ENCODE results near the gene PRDM16. TPM values are rescaled to one million over a fixed set of nuclear protein-coding genes. Genes with fewer than 3 reads are reported as not detected.
A peak's percentile ranks its signal among the peaks of the same experiment; 100 is the strongest.

Gene PRDM16
- polyA plus RNA-seq, 1 donor (not counting 4 experiments of a cell fraction or from before 2014, with no cell fraction given): 0.05 TPM

- Histone ChIP-seq H4K20me1 (ENCODE audit: control insufficient read depth, extremely low read depth, insufficient read depth, low read length) (no peaks in the 10 kb centered on the region), H3K4me1 (ENCODE audit: control insufficient read depth, extremely low read depth, insufficient read depth, low read length) (no peaks in the 10 kb centered on the region), H3K4me2 (ENCODE audit: control insufficient read depth, extremely low read depth, insufficient read depth, low read depth, low read length) (no peak overlapping the region), H3K9me1 (ENCODE audit: control insufficient read depth, extremely low read depth, insufficient read depth, low read length) (no peaks in the 10 kb centered on the region), H3K79me2 (ENCODE audit: control insufficient read depth, insufficient read depth, low read length) (no peaks in the 10 kb centered on the region), H3K36me3 (ENCODE audit: control insufficient read depth in 2 of 2, extremely low read depth in 1 of 2, insufficient read depth in 2 of 2, low read length in 2 of 2) (no peaks in the 10 kb centered on the region), H3K27me3 (ENCODE audit: control insufficient read depth, extremely low read depth, insufficient read depth, low read length) (peaks cover 78% of the 10 kb centered on the region), H2AFZ (ENCODE audit: control insufficient read depth, low read length) (no peak overlapping the region), H3K27ac (ENCODE audit: control insufficient read depth, insufficient read depth, low read length) (no peak overlapping the region), H3K9ac (ENCODE audit: control insufficient read depth, extremely low read depth, insufficient read depth, low read length) (no peak overlapping the region), H3K9me3 (ENCODE audit: control insufficient read depth, low read depth, low read length) (no peaks in the 10 kb centered on the region), H3K4me3 (ENCODE audit: control insufficient read depth in 2 of 3, extremely low read depth in 1 of 3, insufficient read depth in 2 of 3, low read depth in 1 of 3, low read length in 3 of 3) (no peak overlapping the region)
- TF ChIP-seq, protein P1, sequence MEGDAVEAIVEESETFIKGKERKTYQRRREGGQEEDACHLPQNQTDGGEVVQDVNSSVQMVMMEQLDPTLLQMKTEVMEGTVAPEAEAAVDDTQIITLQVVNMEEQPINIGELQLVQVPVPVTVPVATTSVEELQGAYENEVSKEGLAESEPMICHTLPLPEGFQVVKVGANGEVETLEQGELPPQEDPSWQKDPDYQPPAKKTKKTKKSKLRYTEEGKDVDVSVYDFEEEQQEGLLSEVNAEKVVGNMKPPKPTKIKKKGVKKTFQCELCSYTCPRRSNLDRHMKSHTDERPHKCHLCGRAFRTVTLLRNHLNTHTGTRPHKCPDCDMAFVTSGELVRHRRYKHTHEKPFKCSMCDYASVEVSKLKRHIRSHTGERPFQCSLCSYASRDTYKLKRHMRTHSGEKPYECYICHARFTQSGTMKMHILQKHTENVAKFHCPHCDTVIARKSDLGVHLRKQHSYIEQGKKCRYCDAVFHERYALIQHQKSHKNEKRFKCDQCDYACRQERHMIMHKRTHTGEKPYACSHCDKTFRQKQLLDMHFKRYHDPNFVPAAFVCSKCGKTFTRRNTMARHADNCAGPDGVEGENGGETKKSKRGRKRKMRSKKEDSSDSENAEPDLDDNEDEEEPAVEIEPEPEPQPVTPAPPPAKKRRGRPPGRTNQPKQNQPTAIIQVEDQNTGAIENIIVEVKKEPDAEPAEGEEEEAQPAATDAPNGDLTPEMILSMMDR (optimal IDR thresholded peaks at IDR 0.05 in 1 of 3, IDR thresholded peaks at IDR 0.05 in 1 of 3, conservative IDR thresholded peaks at IDR 0.05 in 1 of 3; ENCODE audit: extremely low read depth in 1 of 3, insufficient read depth in 2 of 3, low read length in 3 of 3): no peak
- TF ChIP-seq EZH2 (IDR thresholded peaks at IDR 0.05; ENCODE audit: low read length): peak; percentile 3
- DNase-seq (ENCODE audit: low read depth, low spot score) (no peak), FAIRE-seq (no peak)
- dilution Hi-C loops (cut with MboI; ENCODE audit: extremely low pct_ligation_motif_present, low sequenced_read_pairs): no loop called here
These were observed 325.3 kb downstream of the PRDM16 start for GRCh38 chr1:3393987-3394920.

- dilution Hi-C loops (cut with MboI; ENCODE audit: extremely low pct_ligation_motif_present, low sequenced_read_pairs): no loop called here
- H3K9me1 ChIP-seq (ENCODE audit: control insufficient read depth, extremely low read depth, insufficient read depth, low read length): no peaks in the 10 kb centered on the region
- TF ChIP-seq EZH2 (IDR thresholded peaks at IDR 0.05; ENCODE audit: low read length): no peak
- TF ChIP-seq, protein P1 (optimal IDR thresholded peaks at IDR 0.05 in 1 of 3, IDR thresholded peaks at IDR 0.05 in 1 of 3, conservative IDR thresholded peaks at IDR 0.05 in 1 of 3; ENCODE audit: extremely low read depth in 1 of 3, insufficient read depth in 2 of 3, low read length in 3 of 3): no peak
These were observed 327.4 kb downstream of the PRDM16 start for GRCh38 chr1:3396411-3396810.

More at GRCh38 chr1:3396411-3396810, 327.4 kb downstream of the PRDM16 start:
- DNase-seq (ENCODE audit: low read depth, low spot score): no peak
- Histone ChIP-seq H3K27ac (ENCODE audit: control insufficient read depth, insufficient read depth, low read length) (no peak overlapping the region), H3K9ac (ENCODE audit: control insufficient read depth, extremely low read depth, insufficient read depth, low read length) (no peak overlapping the region), H3K4me1 (ENCODE audit: control insufficient read depth, extremely low read depth, insufficient read depth, low read length) (no peaks in the 10 kb centered on the region), H2AFZ (ENCODE audit: control insufficient read depth, low read length) (no peak overlapping the region), H3K9me3 (ENCODE audit: control insufficient read depth, low read depth, low read length) (no peaks in the 10 kb centered on the region), H3K27me3 (ENCODE audit: control insufficient read depth, extremely low read depth, insufficient read depth, low read length) (peaks cover 78% of the 10 kb centered on the region), H3K36me3 (ENCODE audit: control insufficient read depth in 2 of 2, extremely low read depth in 1 of 2, insufficient read depth in 2 of 2, low read length in 2 of 2) (no peaks in the 10 kb centered on the region), H3K79me2 (ENCODE audit: control insufficient read depth, insufficient read depth, low read length) (no peaks in the 10 kb centered on the region), H3K4me2 (ENCODE audit: control insufficient read depth, extremely low read depth, insufficient read depth, low read depth, low read length) (no peak overlapping the region), H3K4me3 (ENCODE audit: control insufficient read depth in 2 of 3, extremely low read depth in 1 of 3, insufficient read depth in 2 of 3, low read depth in 1 of 3, low read length in 3 of 3) (no peak overlapping the region), H4K20me1 (ENCODE audit: control insufficient read depth, extremely low read depth, insufficient read depth, low read length) (no peaks in the 10 kb centered on the region)
- no peak for FAIRE-seq
